H1 (cell line): ENCODE data around the gene LHX5. TPM values are rescaled to one million over a fixed set of nuclear protein-coding genes. Genes with fewer than 3 reads are reported as not detected.

Experiments used
- CTCF ChIA-PET: fragments of 300-600 bp; sonication (Branson Sonifier 250); formaldehyde crosslinking; loops from one replicate; lab custom pipeline; 2021; ENCODE audit not compliant: partially characterized antibody; lab: Charles Lee
- POLR2A ChIA-PET: fragments of 300-600 bp; sonication (Branson Sonifier 250); formaldehyde crosslinking; loops from one replicate; lab custom pipeline; 2021; ENCODE audit warnings: inconsistent platforms; ENCODE audit not compliant: partially characterized antibody; lab: Charles Lee
- DNase-seq, 2 experiments: peaks; one replicate each; pipeline versions ENCODE4 v3.0.0 to v3.0.0-alpha.2; 2010 to 2022; ENCODE audit warnings: low spot score in 2 of 2, low read depth in 1 of 2, mixed read lengths in 1 of 2
- FAIRE-seq: peaks from 2 replicates; lab custom pipeline; 2011; peaks lifted over from hg19 to GRCh38; lab: Jason Lieb, UNC
- H2AFZ ChIP-seq: 2 replicates; pipeline ENCODE4 v1.8.1; 2012; ENCODE audit warnings: low read length, inconsistent platforms
- H2AK5ac ChIP-seq: 2 replicates; pipeline ENCODE4 v1.6.1; 2013; ENCODE audit warnings: low read depth, low read length
- H2BK120ac ChIP-seq: replicated peaks from 2 replicates; pipeline ENCODE3; 2013; ENCODE audit warnings: low read depth, low read length, inconsistent platforms
- H2BK12ac ChIP-seq: 2 replicates; pipeline ENCODE4 v1.6.1; 2013; ENCODE audit warnings: low read depth, low read length
- H2BK15ac ChIP-seq: 2 replicates; pipeline ENCODE4 v1.6.1; 2013; ENCODE audit warnings: low read length
- H2BK20ac ChIP-seq: 2 replicates; pipeline ENCODE4 v1.6.1; 2013; ENCODE audit warnings: low read length
- H2BK5ac ChIP-seq: 2 replicates; pipeline ENCODE4 v1.6.1; 2013; ENCODE audit warnings: low read depth, low read length
- H3K14ac ChIP-seq: 2 replicates; pipeline ENCODE4 v1.6.1; 2013; ENCODE audit warnings: inconsistent platforms; ENCODE audit not compliant: insufficient read length
- H3K18ac ChIP-seq: 2 replicates; pipeline ENCODE4 v1.6.1; 2013; ENCODE audit warnings: low read length; ENCODE audit errors: extremely low read depth
- H3K23ac ChIP-seq: 2 replicates; pipeline ENCODE4 v1.6.1; 2013; ENCODE audit warnings: inconsistent platforms; ENCODE audit not compliant: insufficient read length
- H3K23me2 ChIP-seq: 2 replicates; pipeline ENCODE4 v1.6.1; 2013; ENCODE audit warnings: low read depth, low read length
- H3K27ac ChIP-seq: 2 replicates; pipeline ENCODE4 v1.6.1; 2011; ENCODE audit warnings: low read depth, low read length, inconsistent platforms
- H3K27me3 ChIP-seq, 4 experiments: replicated peaks in 1 of 4; 1 replicate in 1 of 4; 2 replicates in 3 of 4; pipeline versions ENCODE4 v1.6.1 to v1.8.1; 2011 to 2013; ENCODE audit warnings: low read length in 3 of 4, mild to moderate bottlenecking in 3 of 4, inconsistent platforms in 2 of 4, mixed read lengths in 2 of 4, moderate library complexity in 1 of 4; ENCODE audit not compliant: control insufficient read depth in 3 of 4, insufficient read depth in 3 of 4; ENCODE audit errors: extremely low read depth in 1 of 4
- H3K36me3 ChIP-seq, 4 experiments: 2 replicates each; pipeline versions ENCODE4 v1.6.1 to v1.8.1; 2011 to 2013; ENCODE audit warnings: mild to moderate bottlenecking in 4 of 4, low read length in 3 of 4, moderate library complexity in 2 of 4, control low read depth in 1 of 4, inconsistent platforms in 1 of 4; ENCODE audit not compliant: insufficient read depth in 4 of 4, control insufficient read depth in 2 of 4
- H3K4ac ChIP-seq: replicated peaks from 2 replicates; pipeline ENCODE3; 2013; ENCODE audit warnings: low read length, low read depth, mixed read lengths, inconsistent platforms; ENCODE audit not compliant: insufficient read length
- H3K4me1 ChIP-seq, 4 experiments: replicated peaks in 1 of 4; 1 replicate in 1 of 4; 2 replicates in 3 of 4; pipeline versions ENCODE4 v1.6.1 to v1.8.1; 2011 to 2013; ENCODE audit warnings: low read length in 3 of 4, inconsistent platforms in 2 of 4, mixed read lengths in 1 of 4; ENCODE audit not compliant: insufficient read depth in 4 of 4, control insufficient read depth in 3 of 4
- H3K4me2 ChIP-seq, 2 experiments: 2 replicates each; pipeline versions ENCODE4 v1.6.1 to v1.8.1; 2011 to 2013; ENCODE audit warnings: low read depth in 2 of 2, low read length in 2 of 2, control low read depth in 1 of 2, inconsistent platforms in 1 of 2, mild to moderate bottlenecking in 1 of 2; ENCODE audit not compliant: insufficient read depth in 1 of 2
- H3K4me3 ChIP-seq, 4 experiments: fragments of 200-600, 300-600 bp in 1 of 4; sonication (generic), shearing (Covaris generic), sonication (Bioruptor Twin) in 1 of 4; 2 replicates each; pipeline versions ENCODE4 v1.5.1 to v1.8.1; 2011 to 2016; ENCODE audit warnings: low read length in 4 of 4, low read depth in 3 of 4, control low read depth in 2 of 4, inconsistent platforms in 2 of 4, mild to moderate bottlenecking in 2 of 4, mixed read lengths in 1 of 4, moderate library complexity in 1 of 4; ENCODE audit not compliant: insufficient read depth in 2 of 4; ENCODE audit errors: extremely low read depth in 1 of 4
- H3K56ac ChIP-seq: replicated peaks from 2 replicates; pipeline ENCODE3; 2013; ENCODE audit warnings: low read depth, mild to moderate bottlenecking, mixed read lengths, low read length, inconsistent platforms; ENCODE audit not compliant: insufficient read length
- H3K79me1 ChIP-seq: 2 replicates; pipeline ENCODE4 v1.6.1; 2013; ENCODE audit warnings: low read depth, low read length, control low read depth
- H3K79me2 ChIP-seq, 2 experiments: 2 replicates each; pipeline versions ENCODE4 v1.6.1 to v1.8.1; 2012 to 2013; ENCODE audit warnings: low read length in 2 of 2, mild to moderate bottlenecking in 2 of 2, inconsistent platforms in 1 of 2; ENCODE audit not compliant: insufficient read depth in 2 of 2, control insufficient read depth in 1 of 2
- H3K9ac ChIP-seq, 4 experiments: replicated peaks in 1 of 4; 1 replicate in 1 of 4; 2 replicates in 3 of 4; pipeline versions ENCODE4 v1.6.1 to v1.8.1; 2011 to 2013; ENCODE audit warnings: low read depth in 3 of 4, low read length in 3 of 4, control low read depth in 2 of 4, mild to moderate bottlenecking in 2 of 4, moderate library complexity in 2 of 4, inconsistent platforms in 1 of 4; ENCODE audit errors: extremely low read depth in 1 of 4
- H3K9me3 ChIP-seq, 2 experiments: 2 replicates each; pipeline versions ENCODE4 v1.6.1 to v1.8.1; 2012 to 2013; ENCODE audit warnings: mild to moderate bottlenecking in 2 of 2, moderate library complexity in 2 of 2, control low read depth in 1 of 2, inconsistent platforms in 1 of 2, low read depth in 1 of 2, low read length in 1 of 2, mixed read lengths in 1 of 2; ENCODE audit not compliant: insufficient read depth in 2 of 2
- H4K20me1 ChIP-seq, 2 experiments: replicated peaks in 1 of 2; 2 replicates each; pipeline versions ENCODE3 to v1.8.1; 2011 to 2013; ENCODE audit warnings: inconsistent platforms in 2 of 2, low read length in 2 of 2, mild to moderate bottlenecking in 1 of 2; ENCODE audit not compliant: insufficient read depth in 2 of 2, control insufficient read depth in 1 of 2
- H4K5ac ChIP-seq: 2 replicates; pipeline ENCODE4 v1.6.1; 2013; ENCODE audit warnings: low read length, low read depth, mixed read lengths, inconsistent platforms; ENCODE audit not compliant: insufficient read length
- H4K8ac ChIP-seq: 2 replicates; pipeline ENCODE4 v1.8.0; 2013; ENCODE audit warnings: mild to moderate bottlenecking, moderate library complexity, low read length, inconsistent platforms; ENCODE audit not compliant: insufficient read depth; ENCODE audit errors: extremely low read depth
- H4K91ac ChIP-seq: replicated peaks from 2 replicates; pipeline ENCODE3; 2013; ENCODE audit warnings: low read length, mixed read lengths, inconsistent platforms; ENCODE audit not compliant: insufficient read length
- BRCA1 ChIP-seq: IDR thresholded peaks from 2 replicates; pipeline ENCODE4 v1.6.1; 2012; ENCODE audit warnings: low read depth, low read length, improper control_type of control experiment
- CEBPB ChIP-seq: IDR thresholded peaks from 2 replicates; pipeline ENCODE4 v1.6.1; 2012; ENCODE audit warnings: low read depth, low read length
- CTBP2 ChIP-seq: IDR thresholded peaks from 2 replicates; pipeline ENCODE4 v1.7.0; 2011; ENCODE audit warnings: borderline replicate concordance, mild to moderate bottlenecking, moderate library complexity, mixed read lengths, low read length; ENCODE audit not compliant: insufficient read depth, insufficient read length
- EZH2 ChIP-seq: fragments of 200-600 bp; sonication (generic); IDR thresholded peaks from 2 replicates; pipeline ENCODE4 v1.7.1; 2012; ENCODE audit warnings: low read depth, mild to moderate bottlenecking, moderate library complexity, low read length, inconsistent platforms; ENCODE audit not compliant: severe bottlenecking
- JUND ChIP-seq: IDR thresholded peaks from 2 replicates; pipeline ENCODE4 v1.6.1; 2011; ENCODE audit warnings: mild to moderate bottlenecking, improper control_type of control experiment, low read length
- KDM1A ChIP-seq: fragments of 200-600, 300-600 bp; sonication (generic); IDR thresholded peaks from 2 replicates; pipeline ENCODE4 v1.7.1; 2016; ENCODE audit warnings: mild to moderate bottlenecking, low read length, borderline replicate concordance
- KDM4A ChIP-seq: IDR thresholded peaks from one replicate; pipeline ENCODE4 v1.7.1; 2012; ENCODE audit warnings: low read depth, mild to moderate bottlenecking, moderate library complexity, low read length, inconsistent platforms; ENCODE audit not compliant: severe bottlenecking
- NRF1 ChIP-seq: IDR thresholded peaks from 2 replicates; pipeline ENCODE4 v1.6.1; 2011; ENCODE audit warnings: mild to moderate bottlenecking, low read depth, low read length, improper control_type of control experiment
- RXRA ChIP-seq: IDR thresholded peaks from 2 replicates; pipeline ENCODE4 v1.6.1; 2011; ENCODE audit warnings: low read depth, mild to moderate bottlenecking, low read length, moderate library complexity; ENCODE audit not compliant: insufficient read depth
- SP2 ChIP-seq: IDR thresholded peaks from 2 replicates; pipeline ENCODE4 v1.6.1; 2012; ENCODE audit warnings: mild to moderate bottlenecking, low read length, inconsistent platforms
- TBP ChIP-seq: IDR thresholded peaks from 2 replicates; pipeline ENCODE4 v1.6.1; 2011; ENCODE audit warnings: low read depth, low read length, improper control_type of control experiment
- WGBS, 2 experiments: shearing (Covaris generic) in 1 of 2; methylation state at CpG; one replicate each; pipeline versions ENCODE4 v1.1.6 to v1.1.7; 2013 to 2015; ENCODE audit warnings: low lambda C conversion rate in 2 of 2, mixed read lengths in 2 of 2, inconsistent platforms in 1 of 2, low coverage in 1 of 2, missing lambda C conversion rate in 1 of 2; ENCODE audit not compliant: insufficient replicate concordance in 2 of 2, insufficient coverage in 1 of 2, insufficient read length in 1 of 2; ENCODE audit errors: extremely low coverage in 1 of 2, missing lambda C conversion rate in 1 of 2; 5-methylcytosine and 5-hydroxymethylcytosine counted together
- polyA plus RNA-seq, 7 experiments: library from polyadenylated mRNA; depleted of rRNA in 3 of 7; stranded (reverse) in 5 of 7; unstranded in 2 of 7; fragments of >200 nt in 5 of 7; fragments of 200-250 nt in 2 of 7; gene quantifications; 1 replicate in 5 of 7; 2 replicates in 1 of 7; 4 replicates in 1 of 7; pipeline versions ENCODE4 v1.2.1 to v1.2.3, GENCODE V29; 2011 to 2013; ENCODE audit warnings: missing spikeins in 2 of 7, mixed read lengths in 2 of 7
- total RNA-seq: library from RNA; stranded (reverse); fragmentation: NEBNext Ultra II Directional; extraction: Animal tissue kit (Norgen Biotek cat#: 25700); gene quantifications from 2 replicates; pipeline ENCODE4 v1.2.1, GENCODE V29; 2021
- TF ChIP-seq, protein P1 (sequence below): IDR thresholded peaks from 2 replicates; pipeline ENCODE4 v1.6.1; 2011; ENCODE audit warnings: low read length, improper control_type of control experiment

The LHX5 gene
- total and polyA plus RNA-seq, 2 of the 8 experiments (the other 6 are each of a cell fraction or from before 2014, with no cell fraction given), result 0.47 to 1.1 TPM

DNA sequence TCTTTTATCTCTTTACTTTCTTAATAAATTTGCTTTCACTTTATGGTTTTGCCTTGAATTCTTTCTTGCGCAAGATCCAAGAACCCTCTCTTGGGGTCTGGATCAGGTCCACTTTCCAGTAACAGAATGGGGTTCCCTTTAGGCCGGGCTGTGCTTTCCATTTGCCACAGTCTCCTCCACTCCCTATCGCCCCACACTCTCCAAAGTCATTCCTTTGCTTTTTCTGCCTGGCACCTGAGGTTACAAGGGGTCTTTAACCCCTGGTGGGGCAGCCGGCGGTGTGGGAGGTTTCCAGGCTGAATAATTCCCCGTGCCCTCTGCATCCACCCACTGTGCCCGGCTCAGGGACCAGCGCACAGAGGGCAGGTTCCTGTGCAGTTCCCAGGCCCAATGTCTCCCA is 42.9 kb upstream of the LHX5 start:
- no peak overlapping the region for H4K91ac ChIP-seq
- H3K27ac ChIP-seq, result 0 out of 2 replicates have a peak overlapping the region, but pooled peaks have one; percentile 21
- DNase-seq (no peak), FAIRE-seq (no peak)
- H2AFZ ChIP-seq, result peak overlapping the region; percentile 70; the same call in 1 of the 2 replicates
- H2BK15ac ChIP-seq, result no peak overlapping the region
- H3K4me1 ChIP-seq, result peaks cover 5 to 18% (median 11%) of the 10 kb centered on the region in 4 experiments
- H2BK5ac ChIP-seq, result no peak overlapping the region; the same call in 1 of the 2 replicates
- peak overlapping the region; percentile 50 for H3K4ac ChIP-seq
- no peak overlapping the region for H2AK5ac ChIP-seq
- peaks cover 9 to 26% (median 22%) of the 10 kb centered on the region in 4 experiments for H3K27me3 ChIP-seq
- ChIA-PET POLR2A (interaction anchor here (0.5 to 1.2 kb wide), 2 partner anchors 38 to 151 kb away, joined by 3 read pairs; no protein-coding TSS in a partner anchor), CTCF (interaction anchor here (1.3 to 1.6 kb wide), 4 partner anchors 12 to 89 kb away, joined by 3 to 8 read pairs (median 4); no protein-coding TSS in a partner anchor)
- peak overlapping the region; percentile 66 to 73 for H3K4me2 ChIP-seq
- H3K79me1 ChIP-seq, result no peaks in the 10 kb centered on the region
- peak overlapping the region in 3 of 4 experiments; percentile 20 to 54 (median 24); a peak in 5 of 8 replicates for H3K4me3 ChIP-seq
- H2BK12ac ChIP-seq, result peak overlapping the region; percentile 89
- peak overlapping the region; percentile 87 for H4K5ac ChIP-seq
- no peak overlapping the region for H3K56ac ChIP-seq
- peaks cover 0 to 2% (median 0%) of the 10 kb centered on the region in 4 experiments; a peak in 1 of 8 replicates for H3K36me3 ChIP-seq
- WGBS, 2 experiments, result 50% methylated on average over 8 of the region's 8 CpGs; no CpG with 5 or more reads in 1 of the 2 experiments
- H4K8ac ChIP-seq, result peak overlapping the region; percentile 84
- H3K79me2 ChIP-seq, result no peaks in the 10 kb centered on the region
- H3K9ac ChIP-seq, result no peak overlapping the region
- no peaks in the 10 kb centered on the region; the same call in 1 of the 2 replicates for H3K23me2 ChIP-seq
- peak overlapping the region; percentile 4 for H2BK120ac ChIP-seq
- no peak overlapping the region for H3K14ac ChIP-seq
- peaks cover 4 to 5% of the 10 kb centered on the region in 2 experiments; a peak in 3 of 4 replicates for H3K9me3 ChIP-seq
- H2BK20ac ChIP-seq, result peak overlapping the region; percentile 2; the same call in 1 of the 2 replicates
- H3K18ac ChIP-seq, result peak overlapping the region; percentile 88; the same call in 1 of the 2 replicates
- H3K23ac ChIP-seq, result no peak overlapping the region
- H4K20me1 ChIP-seq, result no peaks in the 10 kb centered on the region
- TF ChIP-seq KDM4A (no peak), TBP (no peak), CTBP2 (no peak), JUND (no peak), NRF1 (no peak), SP2 (no peak), KDM1A (peak; percentile 92), CEBPB (peak; percentile 72; the same call in 1 of the 2 replicates), BRCA1 (no peak), EZH2 (no peak), RXRA (no peak)
- TF ChIP-seq, protein P1, sequence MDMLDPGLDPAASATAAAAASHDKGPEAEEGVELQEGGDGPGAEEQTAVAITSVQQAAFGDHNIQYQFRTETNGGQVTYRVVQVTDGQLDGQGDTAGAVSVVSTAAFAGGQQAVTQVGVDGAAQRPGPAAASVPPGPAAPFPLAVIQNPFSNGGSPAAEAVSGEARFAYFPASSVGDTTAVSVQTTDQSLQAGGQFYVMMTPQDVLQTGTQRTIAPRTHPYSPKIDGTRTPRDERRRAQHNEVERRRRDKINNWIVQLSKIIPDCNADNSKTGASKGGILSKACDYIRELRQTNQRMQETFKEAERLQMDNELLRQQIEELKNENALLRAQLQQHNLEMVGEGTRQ, result no peak
